Stimulated activated CD4-positive, alpha-beta T cell treated with anti-CD3 and anti-CD28 coated beads, Interleukin-15, amount 100 ng/mL, for 24 hours (primary cell): ENCODE data around the gene UBB.
"Not testable (repeated sequence)": the region's sequence is repeated elsewhere in the genome, so short reads cannot be mapped to it uniquely, and the experiment has no call there.

Experiments used
- DNase-seq: peaks from one replicate; pipeline ENCODE4 v3.0.0-alpha.2; 2020

UBB gene

GRCh38 chr17:16377941-16378341 lies 3.0 kb upstream of the UBB start:
- DNase-seq = no peak

GRCh38 chr17:16378636-16379282 lies 2.1 kb upstream of the UBB start:
- no peak for DNase-seq

GRCh38 chr17:16379654-16380053 lies 1.2 kb upstream of the UBB start:
- DNase-seq = no peak

- peak; percentile 59 for DNase-seq
Observed at GRCh38 chr17:16381496-16381820, 567 bp downstream of the UBB start.

- no peak for DNase-seq
Observed at GRCh38 chr17:16383216-16383615, 2.3 kb downstream of the UBB start.

- DNase-seq = no peak
Observed at GRCh38 chr17:16383772-16384287, 2.9 kb downstream of the UBB start.

GRCh38 chr17:16384557-16384956 lies 3.7 kb downstream of the UBB start:
- DNase-seq = no peak

- not testable (repeated sequence) for DNase-seq
Observed at GRCh38 chr17:16386126-16386507, 5.2 kb downstream of the UBB start.

GRCh38 chr17:16391451-16391850 lies 10.6 kb downstream of the UBB start:
- no peak for DNase-seq

GRCh38 chr17:16392491-16392890 lies 11.6 kb downstream of the UBB start:
- DNase-seq = not testable (repeated sequence)

GRCh38 chr17:16395887-16396286 lies 15.0 kb downstream of the UBB start:
- not testable (repeated sequence) for DNase-seq

GRCh38 chr17:16396693-16397092 lies 15.8 kb downstream of the UBB start:
- not testable (repeated sequence) for DNase-seq

- no peak for DNase-seq
Observed at GRCh38 chr17:16398270-16399267, 17.7 kb downstream of the UBB start.

GRCh38 chr17:16403847-16404246 lies 23.0 kb downstream of the UBB start:
- DNase-seq = not testable (repeated sequence)

GRCh38 chr17:16406742-16407674 lies 26.1 kb downstream of the UBB start:
- DNase-seq = peak; percentile 34

GRCh38 chr17:16407911-16408588 lies 27.2 kb downstream of the UBB start:
- peak; percentile 30 for DNase-seq

- DNase-seq = peak; percentile 61
Observed at GRCh38 chr17:16415031-16415924, 34.4 kb downstream of the UBB start, which contains the start of gene TRPV2. Gene TRPV2, plus strand, starts transcription at chr17:16415571. Its CDS starts 2,098 bp downstream, at chr17:16417669.

- no peak for DNase-seq
Observed at GRCh38 chr17:16417399-16417798, 36.5 kb downstream of the UBB start.

GRCh38 chr17:16417896-16418684 lies 37.2 kb downstream of the UBB start:
- DNase-seq = no peak

GRCh38 chr17:16418685-16419068 lies 37.8 kb downstream of the UBB start:
- DNase-seq = peak; percentile 24
